WTC11 (cell line): ENCODE data around the gene ZBTB20. TPM values are rescaled to one million over a fixed set of nuclear protein-coding genes. Genes with fewer than 3 reads are reported as not detected.

Source experiments
- ATAC-seq: fragments of 200-7000 bp; cut with Tn5 transposase; 2 replicates; pipeline ENCODE4 v1.10.0; 2021; ENCODE audit warnings: mild to moderate bottlenecking, moderate library complexity
- CTCF ChIA-PET: fragments of 300-600 bp; sonication (Branson Sonifier 250); formaldehyde crosslinking; loops from one replicate; lab custom pipeline; 2021; ENCODE audit warnings: antibody characterized with exemption; lab: Charles Lee
- POLR2A ChIA-PET: fragments of 350-600 bp; sonication (Branson Sonifier 250); formaldehyde crosslinking; loops from one replicate; lab custom pipeline; 2021; ENCODE audit warnings: antibody characterized with exemption; lab: Charles Lee
- DNase-seq: peaks from one replicate; pipeline ENCODE4 v3.0.0; 2021; ENCODE audit warnings: low spot score
- H3K27ac Mint-ChIP-seq: 2 replicates; pipeline ENCODE4 v1.8.0; 2021; ENCODE audit warnings: mixed read lengths
- H3K27me3 Mint-ChIP-seq: 2 replicates; pipeline ENCODE4 v1.8.0; 2021; ENCODE audit warnings: low read depth, mild to moderate bottlenecking, moderate library complexity, mixed read lengths
- H3K36me3 Mint-ChIP-seq: 2 replicates; pipeline ENCODE4 v1.8.0; 2021; ENCODE audit warnings: mixed read lengths
- H3K4me1 Mint-ChIP-seq: 2 replicates; pipeline ENCODE4 v1.8.0; 2022; ENCODE audit warnings: mixed read lengths
- H3K4me3 Mint-ChIP-seq: 2 replicates; pipeline ENCODE4 v1.8.0; 2021; ENCODE audit warnings: mild to moderate bottlenecking, moderate library complexity, mixed read lengths
- H3K9me3 Mint-ChIP-seq: 2 replicates; pipeline ENCODE4 v1.8.0; 2021; ENCODE audit warnings: mixed read lengths
- ATF6 ChIP-seq: sonication (generic); formaldehyde crosslinking; IDR thresholded peaks from 2 replicates; pipeline ENCODE4 v1.8.1; 2023; ENCODE audit warnings: mild to moderate bottlenecking, missing genetic modification reagents
- ELF4 ChIP-seq: sonication (generic); formaldehyde crosslinking; IDR thresholded peaks from 2 replicates; pipeline ENCODE4 v1.8.1; 2022; ENCODE audit warnings: low read depth, mild to moderate bottlenecking, moderate library complexity, missing genetic modification reagents
- EMX1 ChIP-seq: fragments of 250-450 bp; sonication (Bioruptor Pico); IDR thresholded peaks from 2 replicates; pipeline ENCODE4 v1.8.0; 2021; ENCODE audit warnings: mild to moderate bottlenecking
- FOXJ3 ChIP-seq: sonication (generic); formaldehyde crosslinking; IDR thresholded peaks from 2 replicates; pipeline ENCODE4 v1.9.0; 2021; ENCODE audit warnings: missing genetic modification reagents, mild to moderate bottlenecking, borderline replicate concordance
- GRHL2 ChIP-seq: fragments of 250-450 bp; sonication (Bioruptor Pico); IDR thresholded peaks from 2 replicates; pipeline ENCODE4 v1.8.0; 2022; ENCODE audit warnings: mild to moderate bottlenecking, moderate library complexity; ENCODE audit not compliant: insufficient replicate concordance, severe bottlenecking
- IRF2 ChIP-seq: sonication (generic); formaldehyde crosslinking; IDR thresholded peaks from 2 replicates; pipeline ENCODE4 v1.8.0; 2022; ENCODE audit warnings: low read depth, missing genetic modification reagents, borderline replicate concordance
- MAX ChIP-seq: sonication (generic); formaldehyde crosslinking; IDR thresholded peaks from 2 replicates; pipeline ENCODE4 v1.8.0; 2022; ENCODE audit warnings: mild to moderate bottlenecking, missing genetic modification reagents
- MLX ChIP-seq: sonication (generic); formaldehyde crosslinking; IDR thresholded peaks from 2 replicates; pipeline ENCODE4 v1.8.1; 2023; ENCODE audit warnings: mild to moderate bottlenecking, missing genetic modification reagents, moderate library complexity
- MXD4 ChIP-seq: fragments of 250-450 bp; sonication (Bioruptor Pico); IDR thresholded peaks from 2 replicates; pipeline ENCODE4 v1.8.0; 2021; ENCODE audit warnings: mild to moderate bottlenecking, moderate library complexity, borderline replicate concordance
- MYBL2 ChIP-seq: sonication (generic); formaldehyde crosslinking; IDR thresholded peaks from 2 replicates; pipeline ENCODE4 v1.8.1; 2023; ENCODE audit warnings: mild to moderate bottlenecking, moderate library complexity, missing genetic modification reagents
- OVOL2 ChIP-seq: fragments of 250-450 bp; sonication (Bioruptor Pico); IDR thresholded peaks from 2 replicates; pipeline ENCODE4 v1.9.0; 2021; ENCODE audit warnings: mild to moderate bottlenecking, borderline replicate concordance
- SMAD4 ChIP-seq: sonication (generic); formaldehyde crosslinking; IDR thresholded peaks from 2 replicates; pipeline ENCODE4 v1.8.0; 2022; ENCODE audit warnings: mild to moderate bottlenecking, missing genetic modification reagents
- USF1 ChIP-seq: sonication (generic); formaldehyde crosslinking; IDR thresholded peaks from 2 replicates; pipeline ENCODE4 v1.8.0; 2022; ENCODE audit warnings: mild to moderate bottlenecking, missing genetic modification reagents
- ZBTB21 ChIP-seq: sonication (generic); formaldehyde crosslinking; IDR thresholded peaks from 2 replicates; pipeline ENCODE4 v1.8.1; 2023; ENCODE audit warnings: mild to moderate bottlenecking, missing genetic modification reagents, borderline replicate concordance
- ZBTB43 ChIP-seq: sonication (generic); formaldehyde crosslinking; IDR thresholded peaks from 2 replicates; pipeline ENCODE4 v1.8.1; 2023; ENCODE audit warnings: mild to moderate bottlenecking, missing genetic modification reagents
- ZNF281 ChIP-seq: sonication (generic); formaldehyde crosslinking; IDR thresholded peaks from 2 replicates; pipeline ENCODE4 v1.8.0; 2023; ENCODE audit warnings: mild to moderate bottlenecking, missing genetic modification reagents
- ZNF396 ChIP-seq: fragments of 250-450 bp; sonication (Bioruptor Pico); IDR thresholded peaks from 2 replicates; pipeline ENCODE4 v1.8.0; 2021; ENCODE audit warnings: mild to moderate bottlenecking, moderate library complexity, borderline replicate concordance
- ZNF512 ChIP-seq: sonication (generic); formaldehyde crosslinking; IDR thresholded peaks from 2 replicates; pipeline ENCODE4 v1.8.1; 2022; ENCODE audit warnings: missing genetic modification reagents, borderline replicate concordance
- total RNA-seq: library from RNA; stranded (reverse); gene quantifications from 3 replicates; pipeline ENCODE4 v1.2.3, GENCODE V29; 2021

Gene ZBTB20
- total RNA-seq, 1 experiment from 2014 or later = 1.5 TPM

- Mint-ChIP-seq H3K27ac (no peak overlapping the region), H3K36me3 (no peaks in the 10 kb centered on the region), H3K9me3 (no peaks in the 10 kb centered on the region), H3K4me3 (no peak overlapping the region), H3K27me3 (no peaks in the 10 kb centered on the region), H3K4me1 (peaks cover 14% of the 10 kb centered on the region)
- ChIA-PET CTCF (no interaction called here), POLR2A (no interaction called here)
- ATAC-seq (no peak), DNase-seq (no peak)
- no peak for TF ChIP-seq FOXJ3 (CRISPR knock-in tag)
These were observed 525.1 kb downstream of the ZBTB20 start for GRCh38 chr3:114622001-114622400.

- TF ChIP-seq SMAD4 (CRISPR knock-in tag) (no peak), ZBTB21 (no peak), ZBTB43 (CRISPR knock-in tag) (no peak), OVOL2 (no peak), GRHL2 (CRISPR knock-in tag) (no peak)
- Mint-ChIP-seq H3K36me3 (no peaks in the 10 kb centered on the region), H3K9me3 (no peaks in the 10 kb centered on the region), H3K27me3 (no peaks in the 10 kb centered on the region), H3K4me1 (peaks cover 12% of the 10 kb centered on the region), H3K27ac (no peak overlapping the region), H3K4me3 (no peak overlapping the region)
- no peak for DNase-seq
- ATAC-seq = no peak
- CTCF ChIA-PET = no interaction called here
- POLR2A ChIA-PET = no interaction called here
These were observed 527.3 kb downstream of the ZBTB20 start for GRCh38 chr3:114619771-114620170.

GRCh38 chr3:114615523-114616085 lies 531.5 kb downstream of the ZBTB20 start:
- POLR2A ChIA-PET = no interaction called here
- no peak for ATAC-seq
- Mint-ChIP-seq H3K27me3 (no peaks in the 10 kb centered on the region), H3K9me3 (no peaks in the 10 kb centered on the region), H3K36me3 (no peaks in the 10 kb centered on the region), H3K4me3 (no peak overlapping the region), H3K4me1 (no peaks in the 10 kb centered on the region), H3K27ac (no peak overlapping the region)
- no peak for DNase-seq
- CTCF ChIA-PET = no interaction called here
- TF ChIP-seq IRF2 (CRISPR knock-in tag) = no peak
- no peak for TF ChIP-seq ZNF281

GRCh38 chr3:114609973-114610630 lies 537.0 kb downstream of the ZBTB20 start:
- ChIA-PET CTCF (no interaction called here), POLR2A (no interaction called here)
- DNase-seq = no peak
- H3K4me1 Mint-ChIP-seq = no peaks in the 10 kb centered on the region
- H3K4me3 Mint-ChIP-seq = no peak overlapping the region
- no peak overlapping the region for H3K27ac Mint-ChIP-seq
- ATAC-seq = no peak
- no peaks in the 10 kb centered on the region for H3K27me3 Mint-ChIP-seq
- H3K9me3 Mint-ChIP-seq = no peaks in the 10 kb centered on the region
- H3K36me3 Mint-ChIP-seq = no peaks in the 10 kb centered on the region
- TF ChIP-seq ZNF396 (CRISPR knock-in tag) = no peak
- TF ChIP-seq GRHL2 (CRISPR knock-in tag) = no peak
- TF ChIP-seq MXD4 (CRISPR knock-in tag) = no peak
- no peak for TF ChIP-seq ZNF512 (CRISPR knock-in tag)
- TF ChIP-seq EMX1 (CRISPR knock-in tag) = no peak
- TF ChIP-seq ATF6 (CRISPR knock-in tag) = no peak
- TF ChIP-seq ELF4 (CRISPR knock-in tag) = no peak
- no peak for TF ChIP-seq USF1 (CRISPR knock-in tag)
- TF ChIP-seq MAX = no peak
- no peak for TF ChIP-seq MYBL2 (CRISPR knock-in tag)
- no peak for TF ChIP-seq MLX
